T-cell (primary cell): Measurements from ENCODE around the gene NMRK2. TPM values are rescaled to one million over a fixed set of nuclear protein-coding genes. Genes with fewer than 3 reads are reported as not detected.
A peak's percentile ranks its signal among the peaks of the same experiment; 100 is the strongest.

Source experiments
- ATAC-seq, 4 experiments: fragments of 200-7000 bp in 3 of 4; fragments of 150-1000 bp in 1 of 4; cut with Tn5 transposase; replicated peaks in 1 of 4; 1 replicate in 3 of 4; 2 replicates in 1 of 4; pipeline ENCODE4 v1.10.0; 2021; ENCODE audit warnings: moderate library complexity in 3 of 4, mild to moderate bottlenecking in 2 of 4, moderate number of reproducible peaks in 1 of 4
- CTCF ChIA-PET, 2 donors: fragments of 300-600 bp; sonication (Branson Sonifier 250); formaldehyde crosslinking; loops; one replicate each; lab custom pipeline; 2022; ENCODE audit warnings: antibody characterized with exemption in 2 of 2; lab: Charles Lee
- POLR2A ChIA-PET, 2 donors: fragments of 300-600 bp; sonication (Branson Sonifier 250); formaldehyde crosslinking; loops; one replicate each; lab custom pipeline; 2022; ENCODE audit warnings: antibody characterized with exemption in 2 of 2; lab: Charles Lee
- DNase-seq, 35 experiments: peaks; one replicate each; pipeline versions ENCODE4 v3.0.0 to v3.0.0-alpha.2; 2013 to 2023
- H3K27ac ChIP-seq: one replicate; pipeline ENCODE4 v1.5.1; 2013; ENCODE audit warnings: low read length
- H3K27me3 ChIP-seq, 2 experiments: replicated peaks in 1 of 2; 1 replicate in 1 of 2; 2 replicates in 1 of 2; pipeline versions ENCODE4 v1.6.1 to v1.7.0; 2013; ENCODE audit warnings: low read length in 1 of 2, mixed read lengths in 1 of 2; ENCODE audit not compliant: control insufficient read depth in 2 of 2, insufficient read depth in 2 of 2; ENCODE audit errors: extremely low read depth in 1 of 2
- H3K36me3 ChIP-seq, 2 donors: 1 replicate in 1 of 2; 2 replicates in 1 of 2; pipeline versions ENCODE4 v1.6.1 to v1.7.0; 2013; ENCODE audit warnings: low read length in 1 of 2; ENCODE audit not compliant: control insufficient read depth in 2 of 2, insufficient read depth in 1 of 2; ENCODE audit errors: extremely low read depth in 1 of 2
- H3K4me1 ChIP-seq, 2 experiments: 1 replicate in 1 of 2; 2 replicates in 1 of 2; pipeline versions ENCODE4 v1.6.1 to v1.7.0; 2013; ENCODE audit warnings: low read length in 2 of 2, mixed read lengths in 1 of 2; ENCODE audit not compliant: insufficient read depth in 2 of 2, control insufficient read depth in 1 of 2; ENCODE audit errors: extremely low read depth in 1 of 2
- H3K4me3 ChIP-seq, 2 donors: 1 replicate in 1 of 2; 2 replicates in 1 of 2; pipeline versions ENCODE4 v1.5.1 to v1.7.0; 2013; ENCODE audit warnings: mild to moderate bottlenecking in 2 of 2, low read length in 1 of 2, moderate library complexity in 1 of 2; ENCODE audit not compliant: control insufficient read depth in 1 of 2; ENCODE audit errors: extremely low read depth in 1 of 2
- H3K9me3 ChIP-seq: 2 replicates; pipeline ENCODE4 v1.7.0; 2013
- H3K27ac Mint-ChIP-seq, 2 donors: one replicate each; pipeline ENCODE4 v1.8.0; 2020 to 2021; ENCODE audit warnings: mild to moderate bottlenecking in 2 of 2, mixed read lengths in 2 of 2
- H3K27me3 Mint-ChIP-seq, 2 donors: one replicate each; pipeline ENCODE4 v1.8.0; 2021 to 2022; ENCODE audit warnings: mixed read lengths in 2 of 2
- H3K36me3 Mint-ChIP-seq: one replicate; pipeline ENCODE4 v1.8.0; 2021; ENCODE audit warnings: mixed read lengths
- H3K4me1 Mint-ChIP-seq, 3 donors: one replicate each; pipeline ENCODE4 v1.8.0; 2020 to 2022; ENCODE audit warnings: mixed read lengths in 3 of 3, mild to moderate bottlenecking in 1 of 3
- H3K4me3 Mint-ChIP-seq, 3 donors: one replicate each; pipeline ENCODE4 v1.8.0; 2020 to 2022; ENCODE audit warnings: mild to moderate bottlenecking in 3 of 3, mixed read lengths in 3 of 3, moderate library complexity in 3 of 3
- H3K9me3 Mint-ChIP-seq, 3 donors: one replicate each; pipeline ENCODE4 v1.8.0; 2020 to 2022; ENCODE audit warnings: mixed read lengths in 3 of 3
- WGBS: methylation state at CpG from one replicate; pipeline ENCODE4 v1.1.5; 2013; ENCODE audit warnings: missing lambda C conversion rate; ENCODE audit not compliant: insufficient coverage; 5-methylcytosine and 5-hydroxymethylcytosine counted together
- total RNA-seq, 35 experiments: library from RNA in 6 of 35; stranded (reverse) in 6 of 35; fragments of 120-200 nt in 1 of 35; gene quantifications; one replicate each; pipeline versions ENCODE4 v1.2.1 to v1.2.4 and lab custom pipeline; 2013 to 2026

The NMRK2 gene
- total RNA-seq, 5 donors from 2014 or later (not counting 1 experiment from before 2014, with no cell fraction given): not detected

GRCh38 chr19:3976495-3977241 is 43.8 kb downstream of the NMRK2 start:
- POLR2A ChIA-PET: no interaction called here
- peak in 1 of 35 experiments; percentile 23 for DNase-seq

GRCh38 chr19:3977242-3978143 is 44.6 kb downstream of the NMRK2 start:
- Mint-ChIP-seq H3K27me3 (no peaks in the 10 kb centered on the region), H3K9me3 (no peaks in the 10 kb centered on the region), H3K27ac (no peak overlapping the region), H3K4me3 (no peak overlapping the region), H3K36me3 (peaks cover 29% of the 10 kb centered on the region), H3K4me1 (peaks cover 13 to 18% (median 14%) of the 10 kb centered on the region in 3 donors)
- no peak overlapping the region for H3K4me3 ChIP-seq
- H3K36me3 ChIP-seq: peaks cover 53 to 73% of the 10 kb centered on the region in 2 donors
- DNase-seq (peak in 1 of 35 experiments; percentile 34), ATAC-seq (peak in 1 of 4 experiments; percentile 5)
- no peaks in the 10 kb centered on the region for H3K9me3 ChIP-seq
- CTCF ChIA-PET: no interaction called here
- peaks cover 2 to 25% of the 10 kb centered on the region in 2 experiments for H3K4me1 ChIP-seq
- no peaks in the 10 kb centered on the region for H3K27me3 ChIP-seq
- H3K27ac ChIP-seq: no peak overlapping the region
- 89% methylated on average over 45 of the region's 59 CpGs for WGBS
- POLR2A ChIA-PET: no interaction called here

More at GRCh38 chr19:3976495-3977241, 43.8 kb downstream of the NMRK2 start:
- H3K27me3 ChIP-seq: no peaks in the 10 kb centered on the region
- H3K36me3 ChIP-seq: peaks cover 44 to 64% of the 10 kb centered on the region in 2 donors
- no peak overlapping the region for H3K4me3 Mint-ChIP-seq
- no peaks in the 10 kb centered on the region for H3K9me3 Mint-ChIP-seq
- H3K4me1 Mint-ChIP-seq: peaks cover 11 to 17% (median 11%) of the 10 kb centered on the region in 3 donors
- H3K9me3 ChIP-seq: no peaks in the 10 kb centered on the region
- peak in 2 of 4 experiments; percentile 1 to 2 for ATAC-seq
- no peak overlapping the region for H3K27ac ChIP-seq
- H3K4me1 ChIP-seq: peaks cover 0 to 19% of the 10 kb centered on the region in 2 experiments
- H3K36me3 Mint-ChIP-seq: peaks cover 24% of the 10 kb centered on the region
- 87% methylated on average over 27 of the region's 29 CpGs for WGBS
- H3K27ac Mint-ChIP-seq: no peak overlapping the region
- H3K27me3 Mint-ChIP-seq: no peaks in the 10 kb centered on the region
- no peak overlapping the region for H3K4me3 ChIP-seq
- CTCF ChIA-PET: no interaction called here

GRCh38 chr19:3978145-3978544 is 45.3 kb downstream of the NMRK2 start:
- Histone ChIP-seq H3K4me1 (peaks cover 5 to 32% of the 10 kb centered on the region in 2 experiments), H3K27me3 (no peaks in the 10 kb centered on the region), H3K36me3 (peaks cover 57 to 79% of the 10 kb centered on the region in 2 donors), H3K4me3 (no peak overlapping the region), H3K27ac (no peak overlapping the region), H3K9me3 (no peaks in the 10 kb centered on the region)
- POLR2A ChIA-PET: interaction anchor here in 1 of 2 donors (0.9 kb wide), 1 partner anchor 205 kb away, joined by 5 read pairs; the partner anchor contains the start of gene ANKRD24
- H3K27me3 Mint-ChIP-seq: no peaks in the 10 kb centered on the region
- DNase-seq (peak in 1 of 35 experiments; percentile 17), ATAC-seq (no peak)
- H3K27ac Mint-ChIP-seq: no peak overlapping the region
- WGBS: 98% methylated on average over 19 of the region's 19 CpGs
- H3K4me3 Mint-ChIP-seq: no peak overlapping the region
- H3K4me1 Mint-ChIP-seq: peaks cover 20 to 24% (median 21%) of the 10 kb centered on the region in 3 donors
- peaks cover 35% of the 10 kb centered on the region for H3K36me3 Mint-ChIP-seq
- CTCF ChIA-PET: no interaction called here
- H3K9me3 Mint-ChIP-seq: no peaks in the 10 kb centered on the region

GRCh38 chr19:3979289-3979673 is 46.4 kb downstream of the NMRK2 start:
- no peak overlapping the region for H3K4me3 Mint-ChIP-seq
- H3K9me3 ChIP-seq: no peaks in the 10 kb centered on the region
- H3K27me3 Mint-ChIP-seq: no peaks in the 10 kb centered on the region
- no peaks in the 10 kb centered on the region for H3K27me3 ChIP-seq
- no peak for ATAC-seq
- peaks cover 31 to 36% (median 32%) of the 10 kb centered on the region in 3 donors for H3K4me1 Mint-ChIP-seq
- H3K4me3 ChIP-seq: no peak overlapping the region
- H3K36me3 ChIP-seq: peaks cover 65 to 91% of the 10 kb centered on the region in 2 donors
- no peaks in the 10 kb centered on the region for H3K9me3 Mint-ChIP-seq
- WGBS: 93% methylated on average over 17 of the region's 18 CpGs
- peaks cover 12 to 43% of the 10 kb centered on the region in 2 experiments for H3K4me1 ChIP-seq
- POLR2A ChIA-PET: interaction anchor here in 1 of 2 donors (0.6 to 0.9 kb wide), 2 partner anchors 14 to 204 kb away, joined by 5 read pairs; partner anchors contain the start of gene ANKRD24
- H3K27ac ChIP-seq: no peak overlapping the region
- H3K36me3 Mint-ChIP-seq: peaks cover 47% of the 10 kb centered on the region
- no peak overlapping the region for H3K27ac Mint-ChIP-seq
- peak in 1 of 35 experiments; percentile 26 for DNase-seq
- CTCF ChIA-PET: no interaction called here

DNA sequence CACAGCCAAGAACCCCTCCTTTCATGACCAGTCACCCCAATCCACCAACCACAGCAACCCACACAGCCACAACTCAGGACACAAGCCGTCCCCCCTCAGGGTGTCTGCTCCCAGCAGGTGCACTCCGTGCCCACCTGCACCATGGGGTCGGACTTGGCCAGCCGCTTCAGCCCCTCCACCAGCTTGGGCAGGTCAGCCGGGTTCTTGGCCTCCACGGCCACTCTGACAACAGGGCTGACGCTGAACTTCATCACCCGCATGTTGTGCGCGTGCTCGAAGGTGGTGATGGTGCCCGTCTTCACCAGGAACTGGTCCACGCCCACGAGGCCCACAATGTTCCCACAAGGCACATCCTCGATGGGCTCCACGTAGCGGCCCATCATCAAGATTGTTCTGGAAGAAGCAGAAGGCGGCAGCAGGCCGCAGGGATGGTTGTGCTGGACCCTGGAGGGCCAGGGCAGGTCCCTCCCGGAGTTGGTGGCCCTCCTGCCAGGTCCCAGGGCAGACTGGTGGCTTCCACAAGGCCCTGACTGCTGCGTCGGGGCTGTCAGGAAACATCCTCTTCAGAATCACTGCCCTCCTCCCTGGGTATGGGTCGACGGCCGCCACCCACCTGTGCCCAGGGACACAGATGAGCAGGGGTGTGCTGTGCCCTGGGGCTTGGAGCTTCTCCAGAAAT is 46.9 kb downstream of the NMRK2 start:
- H3K36me3 Mint-ChIP-seq: peaks cover 52% of the 10 kb centered on the region
- ATAC-seq (peak in 1 of 4 experiments; percentile 3), DNase-seq (peak in 1 of 35 experiments; percentile 21)
- no peaks in the 10 kb centered on the region for H3K9me3 Mint-ChIP-seq
- Histone ChIP-seq H3K9me3 (no peaks in the 10 kb centered on the region), H3K27ac (no peak overlapping the region), H3K4me3 (no peak overlapping the region), H3K27me3 (no peaks in the 10 kb centered on the region), H3K4me1 (peaks cover 14 to 47% of the 10 kb centered on the region in 2 experiments), H3K36me3 (peaks cover 66 to 91% of the 10 kb centered on the region in 2 donors)
- peaks cover 34 to 40% (median 38%) of the 10 kb centered on the region in 3 donors for H3K4me1 Mint-ChIP-seq
- 89% methylated on average over 25 of the region's 25 CpGs for WGBS
- no peak overlapping the region for H3K27ac Mint-ChIP-seq
- no peaks in the 10 kb centered on the region for H3K27me3 Mint-ChIP-seq
- no peak overlapping the region for H3K4me3 Mint-ChIP-seq
- ChIA-PET POLR2A (interaction anchor here in 1 of 2 donors (0.5 kb wide), 1 partner anchor 936 kb away, joined by 6 read pairs; no protein-coding TSS in a partner anchor), CTCF (no interaction called here)
